Liver (tissue), 3 donors: ENCODE results near the gene MFRP.

Experiments used
- ATF3 ChIP-seq: IDR thresholded peaks from 2 replicates; pipeline ENCODE4 v1.6.1; 2016; ENCODE audit warnings: antibody characterized with exemption
- CTCF ChIP-seq: fragments of 150-350 bp; IDR thresholded peaks from 2 replicates; pipeline ENCODE4 v1.5.1; 2017; ENCODE audit warnings: improper control_type of control experiment, low read depth, low read length; ENCODE audit not compliant: missing input control
- FOXA1 ChIP-seq: IDR thresholded peaks from 2 replicates; pipeline ENCODE4 v1.6.1; 2016; ENCODE audit warnings: antibody characterized with exemption
- GABPA ChIP-seq, 2 donors: IDR thresholded peaks in 1 of 2; conservative IDR thresholded peaks in 1 of 2; 2 replicates each; pipeline ENCODE4 v1.6.1; 2016; ENCODE audit warnings: antibody characterized with exemption in 2 of 2, mild to moderate bottlenecking in 1 of 2, moderate library complexity in 1 of 2
- HNF4G ChIP-seq: IDR thresholded peaks from 2 replicates; pipeline ENCODE4 v1.6.1; 2016; ENCODE audit warnings: antibody characterized with exemption
- MAX ChIP-seq: IDR thresholded peaks from 2 replicates; pipeline ENCODE4 v1.6.1; 2016; ENCODE audit warnings: antibody characterized with exemption
- RAD21 ChIP-seq, 2 donors: IDR thresholded peaks; 2 replicates each; pipeline ENCODE4 v1.6.1; 2016; ENCODE audit warnings: antibody characterized with exemption in 2 of 2, mild to moderate bottlenecking in 2 of 2
- REST ChIP-seq: IDR thresholded peaks from 2 replicates; pipeline ENCODE4 v1.6.1; 2016; ENCODE audit warnings: antibody characterized with exemption, mild to moderate bottlenecking
- SP1 ChIP-seq: IDR thresholded peaks from 2 replicates; pipeline ENCODE4 v1.6.1; 2018; ENCODE audit warnings: antibody characterized with exemption, mild to moderate bottlenecking
- YY1 ChIP-seq: IDR thresholded peaks from 2 replicates; pipeline ENCODE4 v1.6.1; 2016; ENCODE audit warnings: antibody characterized with exemption, mild to moderate bottlenecking
- ZBTB33 ChIP-seq: IDR thresholded peaks from 2 replicates; pipeline ENCODE4 v1.6.1; 2016; ENCODE audit warnings: antibody characterized with exemption
- donor health status: healthy.
- donor health status: healthy.

- TF ChIP-seq CTCF, result peak; percentile 29
- TF ChIP-seq HNF4G, result no peak
- no peak for TF ChIP-seq SP1
- no peak for TF ChIP-seq REST
- no peak for TF ChIP-seq ZBTB33
- no peak for TF ChIP-seq ATF3
- peak; percentile 67 to 70 for TF ChIP-seq RAD21 (IDR thresholded peaks at IDR 0.05)
- no peak for TF ChIP-seq FOXA1
- TF ChIP-seq YY1, result no peak
- no peak for TF ChIP-seq GABPA (IDR thresholded peaks at IDR 0.05 in 1 of 2, conservative IDR thresholded peaks at IDR 0.05 in 1 of 2)
- TF ChIP-seq MAX, result no peak
Observed at GRCh38 chr11:119371778-119372182, 25.3 kb upstream of the MFRP start.
